Transverse colon (tissue), 4 donors: ENCODE measurements around the gene ARL6IP1. TPM values are rescaled to one million over a fixed set of nuclear protein-coding genes. Genes with fewer than 3 reads are reported as not detected.

ENCODE experiments used
- DNase-seq: peaks from one replicate; pipeline ENCODE4 v3.0.0-alpha.2; 2019
- H3K27ac ChIP-seq, 4 donors: fragments of 200-600 bp; sonication (generic); 2 replicates each; pipeline ENCODE4 v1.5.1; 2016 to 2018; ENCODE audit warnings: inconsistent platforms in 4 of 4
- H3K27me3 ChIP-seq: fragments of 200-600 bp; sonication (generic); 2 replicates; pipeline ENCODE4 v1.5.1; 2017; ENCODE audit warnings: inconsistent platforms
- H3K36me3 ChIP-seq, 4 donors: fragments of 200-600 bp; sonication (generic); 2 replicates each; pipeline ENCODE4 v1.5.1; 2017 to 2019; ENCODE audit warnings: inconsistent platforms in 4 of 4
- H3K4me1 ChIP-seq, 4 donors: fragments of 200-600 bp; sonication (generic); 2 replicates each; pipeline ENCODE4 v1.5.1; 2017 to 2020; ENCODE audit warnings: inconsistent platforms in 4 of 4
- H3K4me3 ChIP-seq, 4 donors: fragments of 200-600 bp; sonication (generic); 1 replicate in 1 of 4; 2 replicates in 3 of 4; pipeline versions ENCODE4 v1.5.1 to v1.6.1; 2017 to 2019; ENCODE audit warnings: inconsistent platforms in 4 of 4
- H3K9me3 ChIP-seq, 2 donors: fragments of 200-600 bp; sonication (generic); 2 replicates each; pipeline ENCODE4 v1.5.1; 2017 to 2019; ENCODE audit warnings: inconsistent platforms in 2 of 2
- CTCF ChIP-seq, 5 experiments: fragments of 200-600 bp in 3 of 5; fragments of 450-650 bp in 2 of 5; sonication (generic) in 3 of 5; IDR thresholded peaks; 1 replicate in 2 of 5; 2 replicates in 3 of 5; pipeline ENCODE4 v1.5.1; 2016 to 2017; ENCODE audit warnings: antibody characterized with exemption in 5 of 5, inconsistent platforms in 3 of 5, mild to moderate bottlenecking in 2 of 5, moderate library complexity in 1 of 5
- EP300 ChIP-seq: sonication (generic); formaldehyde crosslinking; IDR thresholded peaks from one replicate; pipeline ENCODE4 v1.6.1; 2017; ENCODE audit warnings: antibody characterized with exemption, low read depth
- POLR2A ChIP-seq: fragments of 450-650 bp; IDR thresholded peaks from one replicate; pipeline ENCODE4 v1.6.1; 2016; ENCODE audit warnings: antibody characterized with exemption, mild to moderate bottlenecking, moderate library complexity
- POLR2AphosphoS5 ChIP-seq, 3 donors: sonication (generic); formaldehyde crosslinking; IDR thresholded peaks; one replicate each; pipeline ENCODE4 v1.6.1; 2016; ENCODE audit warnings: antibody characterized with exemption in 3 of 3
- WGBS, 2 donors: methylation state at CpG; one replicate each; pipeline ENCODE4 v1.1.5; 2018; ENCODE audit warnings: low coverage in 1 of 2; 5-methylcytosine and 5-hydroxymethylcytosine counted together
- in situ Hi-C, 4 donors: fragments of 200-750 bp; cut with MboI; loops; one replicate each; pipeline versions ENCODE4 v1.15.0 to v1.15.1; 2017; ENCODE audit warnings: low sequenced_read_pairs in 3 of 4, low pct_ligation_motif_present in 1 of 4, low pct_unique_long_range_greater_than_20kb in 1 of 4
- intact Hi-C: fragments of 100-400 bp; cut with DNase I; formaldehyde crosslinking; loops from one replicate; pipeline ENCODE4 v1.15.1; 2023; ENCODE audit warnings: low total_unique reads
- total RNA-seq, 4 donors: library from RNA; depleted of rRNA; stranded (reverse); fragments of >200 nt; gene quantifications; one replicate each; pipeline ENCODE4 v1.1.0, GENCODE V29; 2016

Gene ARL6IP1
- total RNA-seq, 4 donors from 2014 or later: 73.0 to 232 (median 175) TPM

GRCh38 chr16:18839555-18839954, 38.2 kb upstream of the ARL6IP1 start:
- TF ChIP-seq CTCF (IDR thresholded peaks at IDR 0.05) (no peak), POLR2AphosphoS5 (IDR thresholded peaks at IDR 0.05) (no peak), EP300 (no peak), POLR2A (no peak)
- peak; percentile 41 for DNase-seq
- Histone ChIP-seq H3K4me1 (peaks cover 0 to 13% (median 0%) of the 10 kb centered on the region in 4 donors), H3K27me3 (no peaks in the 10 kb centered on the region), H3K9me3 (no peaks in the 10 kb centered on the region), H3K27ac (no peak overlapping the region), H3K4me3 (no peak overlapping the region), H3K36me3 (peaks cover 0 to 68% (median 30%) of the 10 kb centered on the region in 4 donors)
- 36 to 64% methylated on average over 5 to 6 of the region's 6 CpGs for WGBS, 2 donors
- intact Hi-C loops: no loop called here
- in situ Hi-C loops: loop anchor here in 1 of 4 donors (25.0 kb wide), 1 partner anchor 123 kb away; no protein-coding TSS in a partner anchor

GRCh38 chr16:18836702-18837101, 35.4 kb upstream of the ARL6IP1 start:
- H3K4me1 ChIP-seq: peaks cover 0 to 13% (median 0%) of the 10 kb centered on the region in 4 donors
- intact Hi-C loops: no loop called here
- no peak overlapping the region for H3K4me3 ChIP-seq
- DNase-seq: no peak
- no peaks in the 10 kb centered on the region for H3K9me3 ChIP-seq
- H3K27ac ChIP-seq: no peak overlapping the region
- no peaks in the 10 kb centered on the region for H3K27me3 ChIP-seq
- peaks cover 0 to 81% (median 36%) of the 10 kb centered on the region in 4 donors for H3K36me3 ChIP-seq
- TF ChIP-seq POLR2A (no peak), CTCF (IDR thresholded peaks at IDR 0.05) (no peak), EP300 (no peak), POLR2AphosphoS5 (IDR thresholded peaks at IDR 0.05) (no peak)
- in situ Hi-C loops: loop anchor here in 1 of 4 donors (25.0 kb wide), 1 partner anchor 126 kb away; no protein-coding TSS in a partner anchor

- Histone ChIP-seq H3K27ac (peak overlapping the region in 2 of 4 donors; percentile 5 to 10), H3K9me3 (no peaks in the 10 kb centered on the region), H3K36me3 (peaks cover 0 to 82% (median 40%) of the 10 kb centered on the region in 4 donors), H3K27me3 (no peaks in the 10 kb centered on the region), H3K4me1 (peaks cover 0 to 10% (median 0%) of the 10 kb centered on the region in 4 donors), H3K4me3 (no peak overlapping the region)
- in situ Hi-C loops (loop anchor here in 1 of 4 donors (25.0 kb wide), 1 partner anchor 127 kb away; no protein-coding TSS in a partner anchor), intact Hi-C loops (no loop called here)
- WGBS, 2 donors: 50 to 72% methylated on average over 1 to 4 of the region's 4 CpGs
- DNase-seq: no peak
- TF ChIP-seq EP300 (no peak), POLR2AphosphoS5 (IDR thresholded peaks at IDR 0.05) (no peak), CTCF (IDR thresholded peaks at IDR 0.05) (no peak), POLR2A (no peak)
Observed at GRCh38 chr16:18834864-18835263, 33.5 kb upstream of the ARL6IP1 start.

- H3K9me3 ChIP-seq: no peaks in the 10 kb centered on the region
- no peaks in the 10 kb centered on the region for H3K27me3 ChIP-seq
- TF ChIP-seq EP300: no peak
- TF ChIP-seq CTCF (IDR thresholded peaks at IDR 0.05): no peak
- TF ChIP-seq POLR2A: no peak
- no peak for TF ChIP-seq POLR2AphosphoS5 (IDR thresholded peaks at IDR 0.05)
- no peak for DNase-seq
- 52 to 76% methylated on average over 1 to 9 of the region's 9 CpGs for WGBS, 2 donors
- no peak overlapping the region for H3K4me3 ChIP-seq
- peaks cover 0 to 88% (median 44%) of the 10 kb centered on the region in 4 donors for H3K36me3 ChIP-seq
- H3K4me1 ChIP-seq: peaks cover 0 to 3% (median 0%) of the 10 kb centered on the region in 4 donors
- H3K27ac ChIP-seq: peak overlapping the region in 2 of 4 donors; percentile 5 to 10
- intact Hi-C loops (no loop called here), in situ Hi-C loops (loop anchor here in 1 of 4 donors (25.0 kb wide), 1 partner anchor 128 kb away; no protein-coding TSS in a partner anchor)
Observed at GRCh38 chr16:18833707-18834505, 32.6 kb upstream of the ARL6IP1 start.
